HG03575 (cell line): Measurements from ENCODE around the gene PHEX.

ENCODE experiments used
- ATAC-seq: cut with Tn5 transposase; IDR thresholded peaks from one replicate; pipeline ENCODE4 v1.9.1; 2021; ENCODE audit not compliant: unreplicated experiment, insufficient number of reproducible peaks, low FRiP score; ENCODE audit errors: extremely low read depth

PHEX gene

DNA sequence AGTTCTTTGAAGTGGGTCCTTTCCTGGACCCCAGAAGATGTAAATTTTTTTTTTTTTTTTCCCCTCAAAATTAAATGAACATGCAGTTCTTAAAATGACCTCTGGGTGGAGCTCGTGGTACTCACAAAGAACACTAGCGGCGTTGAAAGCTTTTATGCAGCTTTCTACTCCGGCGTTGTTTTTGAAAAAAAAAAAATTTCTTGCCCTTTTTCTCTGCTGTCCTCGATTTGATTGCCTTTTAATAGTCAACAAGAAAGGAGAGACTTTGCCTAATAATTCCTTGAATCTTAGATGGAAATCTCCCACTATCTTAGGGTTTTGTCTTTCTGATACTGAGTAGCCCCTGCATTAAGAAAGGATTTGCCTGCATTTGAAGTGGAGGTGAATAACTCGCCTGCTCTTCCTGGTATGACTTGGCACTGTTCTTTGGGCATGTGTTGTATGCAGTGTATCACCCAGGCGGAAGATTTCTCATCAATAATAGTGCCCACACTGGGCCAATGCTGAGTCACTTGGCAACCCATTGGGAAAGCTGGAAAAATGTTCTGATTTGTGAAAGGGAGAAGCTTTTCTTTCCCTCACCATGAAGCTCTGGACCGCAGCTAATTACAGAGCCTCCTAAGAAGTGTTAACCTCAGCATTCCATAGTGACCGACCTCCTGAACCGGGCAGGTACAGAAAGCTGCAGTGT, 104.0 kb downstream of the PHEX start:
- no peak for ATAC-seq

DNA sequence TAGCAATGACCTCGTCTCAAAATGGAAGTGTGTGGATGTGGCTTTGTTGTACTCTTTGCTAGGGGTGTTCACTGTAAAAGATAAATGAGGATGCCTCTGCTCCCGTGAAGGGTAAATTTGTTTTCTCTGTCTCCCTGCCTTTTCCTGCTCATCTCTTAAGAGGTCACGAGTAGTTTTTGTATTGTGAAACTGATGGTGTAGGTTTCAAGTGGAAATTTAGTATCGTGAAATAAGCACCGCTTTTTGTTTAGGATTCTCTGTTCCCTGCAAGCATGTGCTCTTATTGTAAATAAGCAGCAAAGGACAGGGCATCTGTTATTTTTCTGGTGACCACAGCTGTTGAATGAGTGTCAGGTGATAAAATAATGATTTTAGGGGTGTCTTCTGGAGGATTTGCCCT, 104.6 kb downstream of the PHEX start:
- ATAC-seq, result no peak

DNA sequence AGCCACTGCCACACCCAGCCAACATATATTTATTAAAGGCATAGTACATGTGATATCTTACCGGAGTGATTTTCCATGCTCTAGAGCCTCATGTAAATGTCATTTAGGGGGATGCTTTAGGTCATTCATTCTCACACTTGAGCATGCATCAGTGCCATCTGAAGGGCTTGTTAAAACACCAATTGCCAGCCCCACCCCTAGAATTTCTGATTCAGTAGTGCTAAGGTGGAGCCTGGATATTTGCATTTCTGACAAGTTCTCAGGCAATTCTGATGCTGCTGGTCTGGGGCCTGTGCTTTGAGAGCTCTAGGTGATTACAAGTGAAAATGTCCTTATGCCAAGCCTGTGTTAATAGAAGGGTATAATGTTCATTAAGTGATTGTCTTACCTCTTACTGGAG, 107.7 kb downstream of the PHEX start:
- ATAC-seq, result no peak

DNA sequence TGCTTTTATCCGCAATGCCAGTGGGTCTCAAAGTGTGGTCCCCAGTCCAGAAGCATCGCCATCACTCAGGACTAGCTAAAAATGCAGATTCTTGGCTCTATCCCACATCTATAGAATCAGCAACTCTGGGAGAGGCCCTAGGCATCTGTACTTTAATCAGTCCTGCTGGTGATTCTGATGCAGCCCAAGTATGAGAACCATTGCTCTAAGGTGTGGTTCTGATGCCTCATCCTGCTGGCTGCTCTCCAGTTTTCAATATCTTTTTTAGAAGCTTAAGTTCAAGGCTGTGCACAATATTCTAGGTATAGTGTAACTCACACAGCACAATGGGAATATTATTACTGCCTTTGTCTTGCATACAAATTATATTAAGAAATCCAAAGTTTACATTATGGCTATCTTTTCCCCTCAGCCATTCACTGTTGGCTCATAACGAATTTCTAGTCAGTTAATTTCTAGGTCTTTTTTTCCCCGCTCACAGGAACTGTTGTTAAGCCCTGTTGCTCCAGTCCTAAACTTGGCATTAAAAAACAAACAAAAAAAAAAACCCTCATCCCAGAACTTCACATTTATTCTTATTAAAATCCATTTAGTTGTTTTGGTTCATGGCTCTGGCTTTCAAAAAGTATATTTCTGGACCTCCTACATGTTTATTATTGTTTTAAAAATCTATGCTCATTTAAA, 109.1 kb downstream of the PHEX start:
- ATAC-seq, result no peak

DNA sequence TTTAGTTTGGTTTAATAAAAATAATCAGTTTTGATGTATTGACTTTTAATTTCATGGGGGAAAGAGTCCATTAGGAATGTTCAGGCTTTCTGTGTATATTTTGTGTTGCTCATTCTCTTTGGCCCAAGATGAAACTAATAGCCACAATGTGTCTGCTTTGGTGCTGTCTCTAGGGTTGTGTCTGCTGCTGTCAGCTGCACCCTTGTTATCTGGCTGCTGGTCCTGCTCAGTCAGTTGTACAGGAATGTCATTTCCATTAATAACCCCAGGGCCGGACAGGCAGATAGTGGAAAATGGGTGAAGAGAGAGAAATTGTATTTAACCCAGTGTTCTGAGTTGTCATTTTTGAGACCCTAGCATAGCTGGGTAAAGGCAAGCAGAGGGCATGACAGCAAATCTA, 115.1 kb downstream of the PHEX start:
- ATAC-seq, result no peak

DNA sequence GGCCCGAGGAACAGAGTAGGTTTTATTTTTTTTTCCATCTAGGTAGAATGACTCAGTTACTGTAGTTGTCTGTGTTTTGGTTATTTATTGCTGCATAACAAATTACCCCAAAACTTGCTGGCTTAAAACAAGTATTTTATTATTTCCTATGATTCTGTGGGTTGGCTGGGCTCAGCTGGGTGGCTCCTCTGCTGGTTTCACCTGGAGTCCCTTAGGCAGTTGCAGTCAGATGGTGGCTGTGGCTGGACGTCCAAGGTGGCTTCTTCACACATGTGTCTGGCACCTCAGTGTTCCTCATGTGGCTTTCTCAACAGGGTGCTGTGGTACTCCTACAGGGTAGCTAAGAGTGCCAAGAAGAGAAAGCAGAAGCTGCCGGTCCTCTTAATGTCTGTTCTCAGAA, 115.8 kb downstream of the PHEX start:
- no peak for ATAC-seq

DNA sequence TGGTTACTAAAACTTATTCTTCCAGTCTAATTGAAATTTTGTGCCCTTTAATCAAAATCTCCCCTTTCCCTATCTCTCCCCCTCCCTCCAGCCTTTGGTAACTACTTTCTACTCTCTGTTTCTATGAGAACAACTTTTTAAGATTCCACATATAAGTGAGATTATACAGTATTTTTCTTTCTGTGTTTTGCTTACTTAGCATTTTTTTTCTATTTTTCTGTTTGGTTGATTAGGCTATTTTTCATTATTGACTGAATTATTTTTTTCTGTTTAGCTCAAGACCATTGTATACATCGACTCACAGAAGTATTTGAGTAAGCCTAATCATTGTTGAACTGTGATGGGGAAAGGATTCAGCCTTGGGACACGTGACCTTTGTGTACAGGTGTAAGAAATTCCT, 116.4 kb downstream of the PHEX start:
- no peak for ATAC-seq

DNA sequence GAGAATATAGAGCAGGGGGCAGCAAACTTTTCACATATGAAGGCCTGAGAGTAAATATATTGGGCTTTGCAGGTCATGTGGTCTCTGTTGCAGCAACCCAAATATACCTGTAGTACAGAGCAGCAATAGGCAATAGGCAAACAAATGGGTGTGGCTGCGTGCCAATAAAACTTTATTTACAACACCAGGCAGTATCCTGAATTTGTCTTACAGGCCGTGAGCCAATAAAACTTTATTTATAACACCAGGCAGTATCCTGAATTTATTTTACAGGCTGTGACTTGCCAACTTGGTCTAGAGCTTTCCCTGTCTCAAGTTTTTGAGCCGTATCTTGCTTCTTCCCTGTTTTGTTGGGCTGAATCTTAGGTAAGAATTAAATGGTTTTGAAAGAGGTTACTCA, 118.2 kb downstream of the PHEX start:
- no peak for ATAC-seq

DNA sequence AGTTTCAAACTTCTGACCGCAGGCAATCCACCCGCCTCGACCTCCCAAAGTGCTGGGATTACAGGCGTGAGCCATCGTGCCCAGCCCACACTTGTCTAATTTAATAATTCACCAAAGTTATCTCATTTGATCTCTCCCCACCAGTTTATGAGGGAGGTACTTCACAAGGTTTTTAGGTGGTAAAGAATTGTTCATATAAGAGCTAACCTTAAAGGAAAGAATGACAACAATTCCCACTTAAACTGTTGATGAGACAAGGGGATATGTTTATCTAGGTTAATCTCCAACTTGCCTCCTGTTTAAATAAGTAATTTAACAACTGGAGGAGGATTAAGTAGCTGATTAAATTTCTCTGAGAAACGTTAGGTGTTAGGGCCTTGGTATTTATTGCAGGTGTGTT, 123.0 kb downstream of the PHEX start:
- no peak for ATAC-seq

DNA sequence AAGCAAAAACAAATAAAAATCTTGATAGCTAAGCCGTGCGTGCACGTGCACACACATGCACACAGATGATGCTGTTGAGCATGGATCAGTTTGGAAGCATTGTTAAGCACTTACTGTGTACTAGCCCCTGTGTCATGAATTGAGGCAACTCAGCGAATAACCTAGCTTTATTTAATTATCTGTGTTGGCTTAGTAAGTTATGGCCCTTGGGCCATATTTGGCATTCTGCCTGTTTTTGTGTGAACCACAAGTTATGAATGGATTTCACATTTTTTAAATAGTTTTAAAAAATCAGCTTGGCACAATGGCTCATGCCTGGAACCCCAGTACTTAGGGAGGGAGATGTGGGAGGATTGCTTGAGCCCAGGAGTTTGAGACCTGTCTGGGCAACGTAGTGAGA, 126.9 kb downstream of the PHEX start:
- ATAC-seq, result no peak

DNA sequence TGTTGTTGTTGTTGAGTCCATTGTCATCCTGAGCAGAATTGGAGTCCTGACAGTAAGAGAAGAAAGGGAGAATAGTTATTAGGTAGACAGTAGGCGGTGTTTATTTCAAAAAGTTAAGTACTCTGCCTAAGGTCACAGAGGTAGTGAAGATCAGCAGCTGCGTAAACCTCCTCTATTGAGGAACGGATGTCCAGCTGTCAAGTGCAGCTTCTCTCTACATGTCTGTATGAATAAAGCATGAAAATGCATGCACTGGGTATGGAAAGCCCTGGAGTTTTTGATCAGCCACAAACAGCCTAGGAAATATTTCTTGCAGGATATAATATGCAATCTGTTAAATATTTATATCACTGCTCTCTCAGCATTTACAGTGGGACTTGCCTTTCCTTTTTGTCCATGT, 131.2 kb downstream of the PHEX start:
- no peak for ATAC-seq

DNA sequence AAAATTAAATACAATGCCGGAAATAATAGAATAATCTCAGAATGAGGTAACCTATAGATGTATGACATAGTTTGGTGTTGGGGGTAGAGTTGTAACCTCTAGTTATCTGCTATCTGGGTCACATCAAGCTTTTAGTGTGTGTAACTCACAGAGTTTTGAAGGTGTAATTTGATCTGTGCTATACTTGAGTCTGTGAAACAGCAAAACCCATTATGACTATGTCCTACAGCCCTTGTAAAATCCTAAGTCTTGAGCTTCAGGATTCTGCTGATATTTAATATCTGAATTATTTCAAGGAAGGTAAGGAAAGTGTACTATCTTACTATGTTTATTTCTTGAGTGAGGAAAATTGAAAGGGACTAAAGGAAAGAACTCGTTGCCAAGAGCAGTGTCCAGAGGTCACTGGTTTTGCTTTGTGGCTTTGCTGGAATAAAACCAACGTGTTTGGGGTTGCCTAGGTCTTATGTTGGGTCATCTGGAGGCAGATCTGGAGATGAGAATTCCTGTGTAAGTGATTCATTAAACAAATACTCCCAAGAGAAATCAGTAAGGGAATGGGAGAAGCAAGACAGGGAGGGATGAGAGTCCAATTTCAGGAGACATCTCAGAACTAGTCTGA, 132.8 kb downstream of the PHEX start:
- ATAC-seq, result no peak

DNA sequence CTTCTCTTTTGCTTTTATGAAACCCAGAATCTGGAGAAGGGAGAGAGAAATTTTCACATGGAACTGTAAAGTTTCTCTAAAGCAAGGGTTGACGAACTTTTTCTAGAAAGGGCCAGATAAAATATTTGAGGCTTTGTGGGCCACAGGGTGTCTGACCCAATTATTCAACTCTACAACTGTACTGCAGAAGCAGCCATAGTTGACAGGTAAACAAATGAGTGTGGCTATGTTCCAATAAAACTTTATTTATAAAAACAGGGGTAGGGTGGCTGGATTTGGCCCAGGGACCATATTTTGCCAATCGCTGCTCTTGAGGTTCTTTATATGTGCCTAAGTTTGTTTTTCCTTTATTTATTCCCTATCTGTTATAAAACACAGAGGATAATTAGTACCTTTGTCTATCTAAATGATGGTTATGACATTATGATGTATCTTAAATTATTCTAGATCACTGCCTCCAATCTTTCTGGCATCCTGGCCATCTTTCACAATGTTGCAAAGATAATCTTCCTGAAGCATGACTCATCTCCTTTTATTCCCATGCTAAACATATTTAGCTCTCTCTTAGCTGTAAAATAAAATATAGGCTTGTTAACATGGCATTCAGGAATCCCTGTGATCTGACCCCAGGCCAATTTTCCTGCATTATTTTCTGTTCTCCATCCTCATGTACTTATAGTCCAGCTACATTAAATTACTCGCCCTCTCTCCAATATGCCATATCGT, 133.8 kb downstream of the PHEX start:
- no peak for ATAC-seq

DNA sequence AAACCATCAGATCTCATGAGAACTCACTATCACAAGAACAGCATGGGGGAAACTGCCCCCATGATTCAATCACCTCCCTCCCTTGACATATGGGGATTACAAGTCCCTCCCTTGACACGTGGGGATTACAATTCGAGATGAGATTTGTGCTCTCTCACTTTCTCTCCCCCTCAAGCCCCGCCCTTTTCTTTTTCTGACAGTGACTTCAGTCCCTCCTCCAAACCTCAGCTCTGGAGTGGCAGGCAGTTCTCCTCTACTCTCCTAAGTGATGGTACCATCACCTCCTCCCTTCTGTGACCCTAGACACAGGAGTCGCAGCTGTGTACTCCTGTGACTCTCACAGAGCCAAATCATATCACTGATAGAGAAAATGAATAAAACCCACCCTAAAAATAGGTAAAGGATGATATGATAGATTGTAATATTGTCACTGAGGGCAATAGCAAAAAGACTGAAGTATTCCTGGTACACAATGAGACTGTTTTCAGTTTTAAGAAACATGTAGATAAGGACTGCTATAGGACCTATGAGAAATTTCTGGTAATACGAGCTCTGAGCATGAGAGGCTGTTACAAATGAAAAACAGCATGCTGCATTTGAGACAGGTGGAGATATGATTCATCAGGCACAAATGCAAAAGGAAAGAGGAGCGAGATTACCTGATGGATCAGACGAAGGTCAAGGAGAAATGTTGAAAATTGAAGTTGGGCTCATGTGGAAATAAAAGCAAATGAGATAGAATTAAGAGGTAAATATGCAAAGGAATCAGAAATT, 139.3 kb downstream of the PHEX start:
- no peak for ATAC-seq

DNA sequence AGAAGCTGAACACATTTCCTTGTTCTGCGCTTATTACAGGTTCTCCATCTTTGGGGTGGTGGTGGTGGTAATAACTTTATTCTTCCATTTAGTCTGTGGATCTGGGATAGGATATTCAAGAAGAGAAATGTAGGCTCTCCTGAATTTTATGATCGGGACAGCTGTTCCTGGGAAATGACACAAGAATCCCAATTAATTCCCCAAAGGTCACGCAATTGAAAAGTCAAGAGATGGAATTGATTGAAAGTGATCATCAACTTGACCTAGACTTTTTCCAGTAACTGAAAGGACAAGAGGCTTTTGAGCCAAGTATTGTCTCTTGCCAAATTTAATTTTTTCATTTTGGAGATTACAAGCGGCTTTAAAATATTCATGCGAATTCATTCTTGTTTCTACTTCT, 141.8 kb downstream of the PHEX start:
- no peak for ATAC-seq

DNA sequence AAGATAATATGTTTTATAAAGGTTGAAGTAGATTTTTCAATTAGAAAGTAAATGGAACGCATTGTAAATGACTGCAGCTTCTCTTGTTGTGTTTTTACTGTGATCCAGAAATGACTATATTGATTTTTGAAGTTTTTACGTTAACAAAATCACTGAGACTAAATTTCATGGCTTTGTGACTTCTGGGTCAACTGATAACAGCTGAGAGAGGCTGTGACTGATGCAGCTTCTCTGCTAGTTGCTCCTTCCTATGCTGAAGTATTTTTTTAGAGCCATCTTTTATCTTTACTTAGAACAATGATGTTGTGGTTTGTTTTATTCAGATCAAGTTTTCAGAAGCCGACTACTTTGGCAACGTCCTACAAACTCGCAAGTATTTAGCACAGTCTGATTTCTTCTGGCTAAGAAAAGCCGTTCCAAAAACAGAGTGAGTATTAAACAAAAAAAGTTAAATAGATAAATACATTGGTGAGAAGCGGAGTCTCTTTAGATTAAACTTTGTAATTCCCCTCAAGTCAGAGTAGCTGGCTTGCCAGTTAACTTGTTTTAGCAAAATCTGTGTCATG, 145.9 kb downstream of the PHEX start:
- ATAC-seq, result no peak

DNA sequence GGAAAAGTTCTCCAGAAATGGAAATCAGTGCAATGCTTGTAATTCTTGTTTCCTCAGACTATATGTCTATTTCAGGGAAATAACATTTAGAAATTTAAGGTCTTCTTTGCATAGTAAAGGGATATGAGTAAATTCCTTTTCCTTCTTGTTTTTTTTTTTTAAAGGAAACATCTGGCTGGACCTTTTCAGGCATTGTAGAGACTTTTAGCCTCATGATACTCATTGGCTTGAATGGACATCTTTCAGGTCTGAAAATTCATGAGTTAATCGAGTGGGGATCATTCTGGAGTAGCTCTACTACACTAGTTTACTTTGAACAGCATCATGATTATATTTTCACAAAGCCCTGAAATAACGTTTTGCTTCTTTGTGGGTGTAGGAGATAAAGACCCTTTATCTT, 152.0 kb downstream of the PHEX start:
- no peak for ATAC-seq

DNA sequence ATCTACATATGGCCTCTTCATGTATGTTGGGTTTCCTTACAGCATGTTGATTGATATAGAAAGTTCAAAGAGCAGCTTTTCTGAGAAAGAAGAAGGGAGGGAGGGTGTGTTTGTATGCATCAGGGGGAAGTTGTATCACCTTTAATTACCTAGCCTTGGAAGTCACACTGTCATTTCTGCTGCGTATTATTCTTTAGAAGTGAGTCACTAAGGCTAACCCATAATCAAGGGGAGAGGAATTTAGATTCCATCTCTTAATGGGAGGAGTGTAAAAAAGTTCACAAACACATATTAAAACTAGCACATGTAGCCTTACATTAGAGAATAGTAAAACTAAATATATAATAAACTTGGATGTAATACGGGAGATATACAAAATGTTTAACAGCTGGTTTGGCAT, 154.0 kb downstream of the PHEX start:
- no peak for ATAC-seq
